PFSK-1 (cell line): ENCODE data around the gene ITCH.

ENCODE experiments used
- POLR2AphosphoS5 ChIP-seq: IDR thresholded peaks from 2 replicates; pipeline ENCODE4 v1.6.1; 2012; ENCODE audit warnings: low read depth, mild to moderate bottlenecking, control low read depth, low read length, moderate library complexity
- SIN3A ChIP-seq: IDR thresholded peaks from 2 replicates; pipeline ENCODE4 v1.6.1; 2012; ENCODE audit warnings: mild to moderate bottlenecking, low read length, moderate library complexity, borderline replicate concordance; ENCODE audit not compliant: insufficient read depth
- TAF1 ChIP-seq: IDR thresholded peaks from 2 replicates; pipeline ENCODE4 v1.6.1; 2012; ENCODE audit warnings: low read length, control low read depth, borderline replicate concordance; ENCODE audit not compliant: insufficient read depth

DNA sequence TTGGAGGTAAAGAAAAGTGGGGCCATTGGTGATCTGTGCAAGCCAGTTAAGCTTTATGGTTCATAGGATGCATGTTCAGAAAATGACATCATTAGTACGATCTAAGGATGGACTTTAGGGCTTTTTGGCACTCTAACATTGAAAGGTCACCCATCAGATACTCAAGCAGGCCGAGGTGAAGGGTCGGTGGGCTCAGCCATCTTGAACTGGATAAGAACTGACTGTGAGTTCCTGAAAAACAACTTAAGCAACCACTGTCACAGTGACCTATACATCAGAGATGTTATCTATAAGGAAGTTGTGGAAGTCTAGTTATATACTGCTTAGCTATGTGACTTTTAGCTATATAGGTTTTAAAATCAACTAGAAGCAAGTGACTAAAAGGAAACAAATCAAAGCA, 13.0 kb upstream of the ITCH start:
- TF ChIP-seq POLR2AphosphoS5, result no peak
- no peak for TF ChIP-seq SIN3A
- no peak for TF ChIP-seq TAF1
